H1 (cell line): ENCODE measurements around the gene ZNF469. TPM values are rescaled to one million over a fixed set of nuclear protein-coding genes. Genes with fewer than 3 reads are reported as not detected.

Experiments
- CTCF ChIA-PET: fragments of 300-600 bp; sonication (Branson Sonifier 250); formaldehyde crosslinking; loops from one replicate; lab custom pipeline; 2021; ENCODE audit not compliant: partially characterized antibody; lab: Charles Lee
- POLR2A ChIA-PET: fragments of 300-600 bp; sonication (Branson Sonifier 250); formaldehyde crosslinking; loops from one replicate; lab custom pipeline; 2021; ENCODE audit warnings: inconsistent platforms; ENCODE audit not compliant: partially characterized antibody; lab: Charles Lee
- DNase-seq, 2 experiments: peaks; one replicate each; pipeline versions ENCODE4 v3.0.0 to v3.0.0-alpha.2; 2010 to 2022; ENCODE audit warnings: low spot score in 2 of 2, low read depth in 1 of 2, mixed read lengths in 1 of 2
- FAIRE-seq: peaks from 2 replicates; lab custom pipeline; 2011; peaks lifted over from hg19 to GRCh38; lab: Jason Lieb, UNC
- H2AFZ ChIP-seq: 2 replicates; pipeline ENCODE4 v1.8.1; 2012; ENCODE audit warnings: low read length, inconsistent platforms
- H2AK5ac ChIP-seq: 2 replicates; pipeline ENCODE4 v1.6.1; 2013; ENCODE audit warnings: low read depth, low read length
- H2BK120ac ChIP-seq: replicated peaks from 2 replicates; pipeline ENCODE3; 2013; ENCODE audit warnings: low read depth, low read length, inconsistent platforms
- H2BK12ac ChIP-seq: 2 replicates; pipeline ENCODE4 v1.6.1; 2013; ENCODE audit warnings: low read depth, low read length
- H2BK15ac ChIP-seq: 2 replicates; pipeline ENCODE4 v1.6.1; 2013; ENCODE audit warnings: low read length
- H2BK20ac ChIP-seq: 2 replicates; pipeline ENCODE4 v1.6.1; 2013; ENCODE audit warnings: low read length
- H2BK5ac ChIP-seq: 2 replicates; pipeline ENCODE4 v1.6.1; 2013; ENCODE audit warnings: low read depth, low read length
- H3K14ac ChIP-seq: 2 replicates; pipeline ENCODE4 v1.6.1; 2013; ENCODE audit warnings: inconsistent platforms; ENCODE audit not compliant: insufficient read length
- H3K18ac ChIP-seq: 2 replicates; pipeline ENCODE4 v1.6.1; 2013; ENCODE audit warnings: low read length; ENCODE audit errors: extremely low read depth
- H3K23ac ChIP-seq: 2 replicates; pipeline ENCODE4 v1.6.1; 2013; ENCODE audit warnings: inconsistent platforms; ENCODE audit not compliant: insufficient read length
- H3K23me2 ChIP-seq: 2 replicates; pipeline ENCODE4 v1.6.1; 2013; ENCODE audit warnings: low read depth, low read length
- H3K27ac ChIP-seq: 2 replicates; pipeline ENCODE4 v1.6.1; 2011; ENCODE audit warnings: low read depth, low read length, inconsistent platforms
- H3K27me3 ChIP-seq, 4 experiments: replicated peaks in 1 of 4; 1 replicate in 1 of 4; 2 replicates in 3 of 4; pipeline versions ENCODE4 v1.6.1 to v1.8.1; 2011 to 2013; ENCODE audit warnings: low read length in 3 of 4, mild to moderate bottlenecking in 3 of 4, inconsistent platforms in 2 of 4, mixed read lengths in 2 of 4, moderate library complexity in 1 of 4; ENCODE audit not compliant: control insufficient read depth in 3 of 4, insufficient read depth in 3 of 4; ENCODE audit errors: extremely low read depth in 1 of 4
- H3K36me3 ChIP-seq, 4 experiments: 2 replicates each; pipeline versions ENCODE4 v1.6.1 to v1.8.1; 2011 to 2013; ENCODE audit warnings: mild to moderate bottlenecking in 4 of 4, low read length in 3 of 4, moderate library complexity in 2 of 4, control low read depth in 1 of 4, inconsistent platforms in 1 of 4; ENCODE audit not compliant: insufficient read depth in 4 of 4, control insufficient read depth in 2 of 4
- H3K4ac ChIP-seq: replicated peaks from 2 replicates; pipeline ENCODE3; 2013; ENCODE audit warnings: low read length, low read depth, mixed read lengths, inconsistent platforms; ENCODE audit not compliant: insufficient read length
- H3K4me1 ChIP-seq, 4 experiments: replicated peaks in 1 of 4; 1 replicate in 1 of 4; 2 replicates in 3 of 4; pipeline versions ENCODE4 v1.6.1 to v1.8.1; 2011 to 2013; ENCODE audit warnings: low read length in 3 of 4, inconsistent platforms in 2 of 4, mixed read lengths in 1 of 4; ENCODE audit not compliant: insufficient read depth in 4 of 4, control insufficient read depth in 3 of 4
- H3K4me2 ChIP-seq, 2 experiments: 2 replicates each; pipeline versions ENCODE4 v1.6.1 to v1.8.1; 2011 to 2013; ENCODE audit warnings: low read depth in 2 of 2, low read length in 2 of 2, control low read depth in 1 of 2, inconsistent platforms in 1 of 2, mild to moderate bottlenecking in 1 of 2; ENCODE audit not compliant: insufficient read depth in 1 of 2
- H3K4me3 ChIP-seq, 4 experiments: fragments of 200-600, 300-600 bp in 1 of 4; sonication (generic), shearing (Covaris generic), sonication (Bioruptor Twin) in 1 of 4; 2 replicates each; pipeline versions ENCODE4 v1.5.1 to v1.8.1; 2011 to 2016; ENCODE audit warnings: low read length in 4 of 4, low read depth in 3 of 4, control low read depth in 2 of 4, inconsistent platforms in 2 of 4, mild to moderate bottlenecking in 2 of 4, mixed read lengths in 1 of 4, moderate library complexity in 1 of 4; ENCODE audit not compliant: insufficient read depth in 2 of 4; ENCODE audit errors: extremely low read depth in 1 of 4
- H3K56ac ChIP-seq: replicated peaks from 2 replicates; pipeline ENCODE3; 2013; ENCODE audit warnings: low read depth, mild to moderate bottlenecking, mixed read lengths, low read length, inconsistent platforms; ENCODE audit not compliant: insufficient read length
- H3K79me1 ChIP-seq: 2 replicates; pipeline ENCODE4 v1.6.1; 2013; ENCODE audit warnings: low read depth, low read length, control low read depth
- H3K79me2 ChIP-seq, 2 experiments: 2 replicates each; pipeline versions ENCODE4 v1.6.1 to v1.8.1; 2012 to 2013; ENCODE audit warnings: low read length in 2 of 2, mild to moderate bottlenecking in 2 of 2, inconsistent platforms in 1 of 2; ENCODE audit not compliant: insufficient read depth in 2 of 2, control insufficient read depth in 1 of 2
- H3K9ac ChIP-seq, 4 experiments: replicated peaks in 1 of 4; 1 replicate in 1 of 4; 2 replicates in 3 of 4; pipeline versions ENCODE4 v1.6.1 to v1.8.1; 2011 to 2013; ENCODE audit warnings: low read depth in 3 of 4, low read length in 3 of 4, control low read depth in 2 of 4, mild to moderate bottlenecking in 2 of 4, moderate library complexity in 2 of 4, inconsistent platforms in 1 of 4; ENCODE audit errors: extremely low read depth in 1 of 4
- H3K9me3 ChIP-seq, 2 experiments: 2 replicates each; pipeline versions ENCODE4 v1.6.1 to v1.8.1; 2012 to 2013; ENCODE audit warnings: mild to moderate bottlenecking in 2 of 2, moderate library complexity in 2 of 2, control low read depth in 1 of 2, inconsistent platforms in 1 of 2, low read depth in 1 of 2, low read length in 1 of 2, mixed read lengths in 1 of 2; ENCODE audit not compliant: insufficient read depth in 2 of 2
- H4K20me1 ChIP-seq, 2 experiments: replicated peaks in 1 of 2; 2 replicates each; pipeline versions ENCODE3 to v1.8.1; 2011 to 2013; ENCODE audit warnings: inconsistent platforms in 2 of 2, low read length in 2 of 2, mild to moderate bottlenecking in 1 of 2; ENCODE audit not compliant: insufficient read depth in 2 of 2, control insufficient read depth in 1 of 2
- H4K5ac ChIP-seq: 2 replicates; pipeline ENCODE4 v1.6.1; 2013; ENCODE audit warnings: low read length, low read depth, mixed read lengths, inconsistent platforms; ENCODE audit not compliant: insufficient read length
- H4K8ac ChIP-seq: 2 replicates; pipeline ENCODE4 v1.8.0; 2013; ENCODE audit warnings: mild to moderate bottlenecking, moderate library complexity, low read length, inconsistent platforms; ENCODE audit not compliant: insufficient read depth; ENCODE audit errors: extremely low read depth
- H4K91ac ChIP-seq: replicated peaks from 2 replicates; pipeline ENCODE3; 2013; ENCODE audit warnings: low read length, mixed read lengths, inconsistent platforms; ENCODE audit not compliant: insufficient read length
- BCL11A ChIP-seq, 2 experiments: IDR thresholded peaks; one replicate each; pipeline ENCODE4 v1.6.1; 2011; ENCODE audit warnings: low read depth in 2 of 2, low read length in 2 of 2, mild to moderate bottlenecking in 2 of 2
- JUN ChIP-seq: IDR thresholded peaks from 2 replicates; pipeline ENCODE4 v1.6.1; 2011; ENCODE audit warnings: low read depth, mild to moderate bottlenecking, improper control_type of control experiment, low read length
- MAFK ChIP-seq: IDR thresholded peaks from 2 replicates; pipeline ENCODE4 v1.6.1; 2012; ENCODE audit warnings: low read depth, mild to moderate bottlenecking, improper control_type of control experiment, low read length
- MAX ChIP-seq: IDR thresholded peaks from 2 replicates; pipeline ENCODE4 v1.6.1; 2012; ENCODE audit warnings: inconsistent platforms
- PHF8 ChIP-seq: fragments of 200-600 bp; sonication (generic); conservative IDR thresholded peaks from 2 replicates; pipeline ENCODE4 v1.7.1; 2012; ENCODE audit warnings: low read depth, mild to moderate bottlenecking, inconsistent platforms, low read length, moderate library complexity
- RXRA ChIP-seq: IDR thresholded peaks from 2 replicates; pipeline ENCODE4 v1.6.1; 2011; ENCODE audit warnings: low read depth, mild to moderate bottlenecking, low read length, moderate library complexity; ENCODE audit not compliant: insufficient read depth
- SIRT6 ChIP-seq: IDR thresholded peaks from one replicate; pipeline ENCODE4 v1.7.1; 2012; ENCODE audit warnings: low read length, inconsistent platforms
- SIX5 ChIP-seq: IDR thresholded peaks from 2 replicates; pipeline ENCODE4 v1.6.1; 2011; ENCODE audit warnings: mild to moderate bottlenecking, low read depth, low read length
- SP4 ChIP-seq: IDR thresholded peaks from 2 replicates; pipeline ENCODE4 v1.6.1; 2012; ENCODE audit warnings: low read length, inconsistent platforms
- TAF1 ChIP-seq: IDR thresholded peaks from 2 replicates; pipeline ENCODE4 v1.6.1; 2011; ENCODE audit warnings: mild to moderate bottlenecking, low read depth, low read length
- USF2 ChIP-seq: IDR thresholded peaks from 2 replicates; pipeline ENCODE4 v1.6.1; 2011; ENCODE audit warnings: low read length, improper control_type of control experiment
- WGBS, 2 experiments: shearing (Covaris generic) in 1 of 2; methylation state at CpG; one replicate each; pipeline versions ENCODE4 v1.1.6 to v1.1.7; 2013 to 2015; ENCODE audit warnings: low lambda C conversion rate in 2 of 2, mixed read lengths in 2 of 2, inconsistent platforms in 1 of 2, low coverage in 1 of 2, missing lambda C conversion rate in 1 of 2; ENCODE audit not compliant: insufficient replicate concordance in 2 of 2, insufficient coverage in 1 of 2, insufficient read length in 1 of 2; ENCODE audit errors: extremely low coverage in 1 of 2, missing lambda C conversion rate in 1 of 2; 5-methylcytosine and 5-hydroxymethylcytosine counted together
- polyA plus RNA-seq, 7 experiments: library from polyadenylated mRNA; depleted of rRNA in 3 of 7; stranded (reverse) in 5 of 7; unstranded in 2 of 7; fragments of >200 nt in 5 of 7; fragments of 200-250 nt in 2 of 7; gene quantifications; 1 replicate in 5 of 7; 2 replicates in 1 of 7; 4 replicates in 1 of 7; pipeline versions ENCODE4 v1.2.1 to v1.2.3, GENCODE V29; 2011 to 2013; ENCODE audit warnings: missing spikeins in 2 of 7, mixed read lengths in 2 of 7
- total RNA-seq: library from RNA; stranded (reverse); fragmentation: NEBNext Ultra II Directional; extraction: Animal tissue kit (Norgen Biotek cat#: 25700); gene quantifications from 2 replicates; pipeline ENCODE4 v1.2.1, GENCODE V29; 2021

ZNF469 gene
- total and polyA plus RNA-seq, 2 of the 8 experiments (the other 6 are each of a cell fraction or from before 2014, with no cell fraction given) = 0.30 to 1.8 TPM

GRCh38 chr16:88376835-88377726 lies 5.7 kb upstream of the ZNF469 start:
- WGBS, 2 experiments = 95% methylated on average over 26 of the region's 30 CpGs; no CpG with 5 or more reads in 1 of the 2 experiments
- Histone ChIP-seq H3K23ac (no peak overlapping the region), H2BK15ac (no peak overlapping the region)
- TF ChIP-seq RXRA = no peak
- TF ChIP-seq SIRT6 = no peak
- TF ChIP-seq BCL11A (IDR thresholded peaks at IDR 0.05; ENCODE audit: low read depth in 2 of 2, low read length in 2 of 2) = no peak
- no peak for TF ChIP-seq MAFK
- no peak for TF ChIP-seq SP4
- no peak for TF ChIP-seq TAF1
- no peak for TF ChIP-seq USF2
- TF ChIP-seq MAX = no peak
- no peak for TF ChIP-seq JUN
- no peak for TF ChIP-seq SIX5
- TF ChIP-seq PHF8 = no peak

More at GRCh38 chr16:88376835-88377726, 5.7 kb upstream of the ZNF469 start:
- H3K36me3 ChIP-seq = no peaks in the 10 kb centered on the region
- H2BK5ac ChIP-seq = no peak overlapping the region
- H3K9ac ChIP-seq = no peak overlapping the region
- no peak overlapping the region for H3K4ac ChIP-seq
- H2BK12ac ChIP-seq = no peak overlapping the region
- H2BK20ac ChIP-seq = no peak overlapping the region
- H3K9me3 ChIP-seq = peaks cover 0 to 13% of the 10 kb centered on the region in 2 experiments; a peak in 1 of 4 replicates
- no peak overlapping the region for H2AK5ac ChIP-seq
- peaks cover 6 to 13% (median 10%) of the 10 kb centered on the region in 4 experiments for H3K4me1 ChIP-seq
- H3K27ac ChIP-seq = no peak overlapping the region
- no peaks in the 10 kb centered on the region for H3K79me1 ChIP-seq
- H4K5ac ChIP-seq = no peak overlapping the region
- no peak overlapping the region for H3K56ac ChIP-seq
- no peak overlapping the region for H2BK120ac ChIP-seq
- no peak for DNase-seq
- H3K14ac ChIP-seq = no peak overlapping the region
- no peak overlapping the region for H3K4me3 ChIP-seq
- peaks cover 0 to 9% (median 4%) of the 10 kb centered on the region in 4 experiments; a peak in 4 of 7 replicates for H3K27me3 ChIP-seq
- H3K23me2 ChIP-seq = peaks cover 17% of the 10 kb centered on the region
- no peak overlapping the region; the same call in 1 of the 2 replicates for H3K18ac ChIP-seq
- H2AFZ ChIP-seq = no peak overlapping the region
- FAIRE-seq = no peak
- no peak overlapping the region for H4K8ac ChIP-seq
- no peak overlapping the region for H4K91ac ChIP-seq
- H3K4me2 ChIP-seq = no peak overlapping the region
- CTCF ChIA-PET = interaction anchor here (1.1 to 2.1 kb wide), 3 partner anchors 11 to 61 kb away, joined by 3 to 5 read pairs (median 3); no protein-coding TSS in a partner anchor
- H3K79me2 ChIP-seq = no peaks in the 10 kb centered on the region
- POLR2A ChIA-PET = interaction anchor here (1.0 kb wide), 1 partner anchor 27 kb away, joined by 3 read pairs; no protein-coding TSS in a partner anchor
- H4K20me1 ChIP-seq = peaks cover 0 to 18% of the 10 kb centered on the region in 2 experiments
